Lower lobe of right lung (tissue), 2 donors: Measurements from ENCODE around the gene ARHGAP8. TPM values are rescaled to one million over a fixed set of nuclear protein-coding genes. Genes with fewer than 3 reads are reported as not detected.

ENCODE experiments used
- ATAC-seq, 2 donors: fragments of 200-7000 bp; cut with Tn5 transposase; one replicate each; pipeline ENCODE4 v1.9.1; 2020 to 2022; ENCODE audit warnings: mild to moderate bottlenecking in 2 of 2, moderate library complexity in 2 of 2
- DNase-seq: peaks from one replicate; pipeline ENCODE4 v3.0.0-alpha.2; 2020
- H3K27ac ChIP-seq: fragments of 200-600 bp; one replicate; pipeline ENCODE4 v1.8.0; 2022
- H3K27me3 ChIP-seq: fragments of 200-600 bp; one replicate; pipeline ENCODE4 v1.8.0; 2022; ENCODE audit warnings: low read depth
- H3K36me3 ChIP-seq: fragments of 200-600 bp; one replicate; pipeline ENCODE4 v1.8.0; 2022; ENCODE audit warnings: mild to moderate bottlenecking
- H3K4me1 ChIP-seq: fragments of 200-600 bp; one replicate; pipeline ENCODE4 v1.8.0; 2022
- H3K4me3 ChIP-seq: fragments of 200-600 bp; one replicate; pipeline ENCODE4 v1.8.0; 2022; ENCODE audit warnings: mild to moderate bottlenecking
- H3K9me3 ChIP-seq: fragments of 200-600 bp; one replicate; pipeline ENCODE4 v1.8.0; 2022
- CTCF ChIP-seq: fragments of 200-600 bp; IDR thresholded peaks from one replicate; pipeline ENCODE4 v1.8.0; 2022; ENCODE audit warnings: antibody characterized with exemption, mild to moderate bottlenecking
- intact Hi-C: fragments of 100-400 bp; cut with DNase I; formaldehyde crosslinking; loops from one replicate; pipeline ENCODE4 v1.11.0; 2022
- total RNA-seq: library from RNA; stranded (reverse); fragmentation: NEBNext Ultra II Directional; extraction: Animal tissue kit (Norgen Biotek cat#: 25700); gene quantifications from one replicate; pipeline ENCODE4 v1.2.1, GENCODE V29; 2021
- donor health status: DM: no; HTN: yes; CAD: no; lungs with severe emphysema.

The ARHGAP8 gene
- total RNA-seq, 1 donor from 2014 or later, result 18.2 TPM

GRCh38 chr22:44802071-44802700 lies 49.8 kb downstream of the ARHGAP8 start:
- intact Hi-C loops, result no loop called here
- Histone ChIP-seq H3K4me1 (no peaks in the 10 kb centered on the region), H3K9me3 (no peaks in the 10 kb centered on the region), H3K27ac (no peak overlapping the region), H3K27me3 (peaks cover 3% of the 10 kb centered on the region), H3K36me3 (no peaks in the 10 kb centered on the region), H3K4me3 (no peak overlapping the region)
- ATAC-seq (no peak), DNase-seq (no peak)
- no peak for TF ChIP-seq CTCF

GRCh38 chr22:44802956-44803355 lies 50.6 kb downstream of the ARHGAP8 start:
- Histone ChIP-seq H3K4me3 (no peak overlapping the region), H3K4me1 (no peaks in the 10 kb centered on the region), H3K27ac (no peak overlapping the region), H3K36me3 (no peaks in the 10 kb centered on the region), H3K27me3 (peaks cover 4% of the 10 kb centered on the region), H3K9me3 (no peaks in the 10 kb centered on the region)
- ATAC-seq, result no peak
- TF ChIP-seq CTCF, result no peak
- no peak for DNase-seq
- intact Hi-C loops, result no loop called here

GRCh38 chr22:44804327-44804726 lies 52.0 kb downstream of the ARHGAP8 start:
- peaks cover 4% of the 10 kb centered on the region for H3K27me3 ChIP-seq
- H3K27ac ChIP-seq, result no peak overlapping the region
- H3K4me3 ChIP-seq, result no peak overlapping the region
- H3K36me3 ChIP-seq, result no peaks in the 10 kb centered on the region
- ATAC-seq (no peak), DNase-seq (no peak)
- intact Hi-C loops, result no loop called here
- H3K9me3 ChIP-seq, result no peaks in the 10 kb centered on the region
- TF ChIP-seq CTCF, result no peak
- H3K4me1 ChIP-seq, result no peaks in the 10 kb centered on the region

- H3K36me3 ChIP-seq, result no peaks in the 10 kb centered on the region
- no peak for TF ChIP-seq CTCF
Measured at GRCh38 chr22:44805711-44806110, 53.3 kb downstream of the ARHGAP8 start.

GRCh38 chr22:44807232-44807631 lies 54.9 kb downstream of the ARHGAP8 start:
- Histone ChIP-seq H3K9me3 (no peaks in the 10 kb centered on the region), H3K27me3 (peaks cover 4% of the 10 kb centered on the region), H3K36me3 (no peaks in the 10 kb centered on the region), H3K27ac (no peak overlapping the region), H3K4me3 (no peak overlapping the region), H3K4me1 (no peaks in the 10 kb centered on the region)
- intact Hi-C loops, result no loop called here
- DNase-seq (no peak), ATAC-seq (no peak)
- no peak for TF ChIP-seq CTCF

More at GRCh38 chr22:44805711-44806110, 53.3 kb downstream of the ARHGAP8 start:
- Histone ChIP-seq H3K4me1 (no peaks in the 10 kb centered on the region), H3K9me3 (no peaks in the 10 kb centered on the region), H3K27ac (no peak overlapping the region), H3K27me3 (peaks cover 4% of the 10 kb centered on the region), H3K4me3 (no peak overlapping the region)
- ATAC-seq, result no peak
- DNase-seq, result no peak
- intact Hi-C loops, result no loop called here
